ENCODE data around the gene KHDRBS2. TPM values are rescaled to one million over a fixed set of nuclear protein-coding genes. Genes with fewer than 3 reads are reported as not detected.

KHDRBS2 gene
- total RNA-seq, 1 donor from 2014 or later = 6.9 TPM

DNA sequence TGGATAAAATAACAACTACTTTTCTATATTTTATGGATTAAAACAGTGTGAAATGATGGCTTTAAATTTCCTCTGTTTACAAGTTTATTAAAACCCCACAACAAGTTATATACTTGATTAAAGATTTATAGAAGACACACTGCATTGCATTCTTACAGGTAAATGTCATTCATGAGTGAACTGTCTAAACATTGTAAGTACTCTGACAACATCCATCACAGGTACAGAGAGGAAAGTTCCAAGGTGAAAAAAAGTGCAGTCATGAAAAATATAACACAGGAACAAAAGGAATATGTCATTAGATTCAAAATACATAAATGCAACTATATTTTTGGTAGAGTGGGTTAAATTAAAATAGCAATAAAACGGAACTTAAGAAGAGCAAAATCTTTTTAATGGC is 156.9 kb downstream of the KHDRBS2 start:
- Mint-ChIP-seq H3K36me3 (ENCODE audit: low read depth) (peaks cover 10% of the 10 kb centered on the region), H3K9me3 (peaks cover 4% of the 10 kb centered on the region), H3K4me3 (no peak overlapping the region), H3K27ac (no peak overlapping the region), H3K27me3 (no peaks in the 10 kb centered on the region), H3K4me1 (no peaks in the 10 kb centered on the region)
- TF ChIP-seq, protein P1, sequence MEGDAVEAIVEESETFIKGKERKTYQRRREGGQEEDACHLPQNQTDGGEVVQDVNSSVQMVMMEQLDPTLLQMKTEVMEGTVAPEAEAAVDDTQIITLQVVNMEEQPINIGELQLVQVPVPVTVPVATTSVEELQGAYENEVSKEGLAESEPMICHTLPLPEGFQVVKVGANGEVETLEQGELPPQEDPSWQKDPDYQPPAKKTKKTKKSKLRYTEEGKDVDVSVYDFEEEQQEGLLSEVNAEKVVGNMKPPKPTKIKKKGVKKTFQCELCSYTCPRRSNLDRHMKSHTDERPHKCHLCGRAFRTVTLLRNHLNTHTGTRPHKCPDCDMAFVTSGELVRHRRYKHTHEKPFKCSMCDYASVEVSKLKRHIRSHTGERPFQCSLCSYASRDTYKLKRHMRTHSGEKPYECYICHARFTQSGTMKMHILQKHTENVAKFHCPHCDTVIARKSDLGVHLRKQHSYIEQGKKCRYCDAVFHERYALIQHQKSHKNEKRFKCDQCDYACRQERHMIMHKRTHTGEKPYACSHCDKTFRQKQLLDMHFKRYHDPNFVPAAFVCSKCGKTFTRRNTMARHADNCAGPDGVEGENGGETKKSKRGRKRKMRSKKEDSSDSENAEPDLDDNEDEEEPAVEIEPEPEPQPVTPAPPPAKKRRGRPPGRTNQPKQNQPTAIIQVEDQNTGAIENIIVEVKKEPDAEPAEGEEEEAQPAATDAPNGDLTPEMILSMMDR (IDR thresholded peaks at IDR 0.05) = no peak
- ChIA-PET POLR2A (no interaction called here), CTCF (no interaction called here)
- DNase-seq (no peak), ATAC-seq (ENCODE audit: low read depth) (no peak)
- intact Hi-C loops (cut with micrococcal nuclease) = no loop called here

DNA sequence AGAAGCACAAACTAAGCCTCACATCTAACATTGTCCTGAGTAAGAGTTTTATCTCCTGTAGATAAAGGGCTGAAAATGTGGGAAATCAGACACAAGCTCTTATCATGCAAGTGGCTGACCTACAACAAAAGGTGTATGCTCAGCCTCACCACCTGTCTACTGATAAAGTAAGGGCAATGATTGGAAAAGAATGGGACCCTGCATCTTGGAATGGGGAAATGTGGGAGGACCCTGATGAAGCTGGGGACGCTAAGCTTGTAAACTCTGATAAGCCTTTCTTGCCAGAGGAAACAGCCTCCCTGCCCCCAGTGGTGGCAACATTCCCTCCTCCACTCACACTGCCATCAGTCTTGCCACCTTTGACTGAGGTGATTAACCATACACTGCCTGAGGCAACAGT is 166.6 kb downstream of the KHDRBS2 start:
- ATAC-seq (ENCODE audit: low read depth) (no peak), DNase-seq (no peak)
- intact Hi-C loops (cut with micrococcal nuclease) = no loop called here
- peaks cover 10% of the 10 kb centered on the region for H3K9me3 Mint-ChIP-seq
- peaks cover 15% of the 10 kb centered on the region for H3K36me3 Mint-ChIP-seq (ENCODE audit: low read depth)
- H3K4me1 Mint-ChIP-seq = no peaks in the 10 kb centered on the region
- CTCF ChIA-PET = no interaction called here
- TF ChIP-seq, protein P1 (IDR thresholded peaks at IDR 0.05) = no peak
- POLR2A ChIA-PET = no interaction called here
- H3K4me3 Mint-ChIP-seq = no peak overlapping the region
- no peaks in the 10 kb centered on the region for H3K27me3 Mint-ChIP-seq
- H3K27ac Mint-ChIP-seq = no peak overlapping the region

DNA sequence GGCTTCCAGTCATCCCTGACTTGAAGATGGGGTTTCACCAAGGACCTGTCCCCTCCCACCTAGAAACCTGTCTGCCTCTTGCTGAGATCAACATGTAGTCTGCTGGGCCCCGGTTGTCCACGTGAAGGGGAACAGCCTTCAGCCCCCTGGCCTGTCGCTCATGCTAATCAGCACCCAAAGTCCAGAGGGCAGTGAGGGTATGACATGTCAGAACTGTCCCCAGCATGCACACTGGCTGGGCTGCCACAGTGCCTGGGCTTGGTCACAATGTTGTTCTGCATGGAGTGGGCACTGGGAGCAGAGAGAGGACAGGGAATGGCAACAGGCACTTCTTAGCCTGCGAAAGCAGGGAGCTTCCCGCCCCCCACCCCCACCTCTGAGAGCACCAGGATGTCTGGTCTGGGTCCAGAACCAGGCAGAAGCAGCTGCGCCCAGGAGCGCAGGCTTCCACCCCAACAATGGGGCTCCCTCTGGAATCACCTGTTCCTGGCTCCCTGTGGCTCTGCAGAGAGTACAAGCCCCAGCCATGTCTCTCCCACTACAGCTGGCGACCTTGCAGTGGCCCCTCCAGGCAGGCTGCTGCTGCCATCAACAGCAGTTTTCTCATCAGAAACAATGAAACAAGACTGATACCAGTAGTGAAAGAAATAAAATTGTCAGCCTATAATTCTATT is 182.7 kb downstream of the KHDRBS2 start:
- ATAC-seq (ENCODE audit: low read depth) = no peak
- Mint-ChIP-seq H3K9me3 (peaks cover 6% of the 10 kb centered on the region), H3K4me3 (no peak overlapping the region), H3K36me3 (ENCODE audit: low read depth) (peaks cover 10% of the 10 kb centered on the region), H3K27me3 (no peaks in the 10 kb centered on the region), H3K4me1 (no peaks in the 10 kb centered on the region), H3K27ac (no peak overlapping the region)
- intact Hi-C loops (cut with micrococcal nuclease) = no loop called here
- TF ChIP-seq, protein P1 (IDR thresholded peaks at IDR 0.05) = no peak
- no peak for DNase-seq
- ChIA-PET POLR2A (no interaction called here), CTCF (no interaction called here)

DNA sequence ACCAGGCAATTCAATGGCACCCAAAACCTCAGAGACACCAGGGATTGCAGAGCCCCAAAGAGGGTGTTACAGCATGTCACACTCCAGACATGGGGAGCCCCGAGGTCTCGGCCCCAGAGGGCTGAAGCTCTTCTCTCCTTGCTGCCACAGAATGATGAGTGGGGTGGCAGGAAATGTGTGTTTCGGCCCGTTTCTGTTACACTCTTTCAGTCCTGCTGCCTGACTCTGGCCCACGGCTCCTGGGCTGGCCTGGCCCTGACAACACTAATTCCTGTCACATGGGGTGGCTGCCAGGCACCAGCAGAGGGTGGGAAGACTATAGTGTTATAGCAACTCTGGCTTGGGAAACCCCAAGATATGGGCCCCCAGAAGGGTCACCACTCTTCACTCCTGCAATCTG is 183.6 kb downstream of the KHDRBS2 start:
- ChIA-PET CTCF (no interaction called here), POLR2A (no interaction called here)
- peaks cover 6% of the 10 kb centered on the region for H3K9me3 Mint-ChIP-seq
- TF ChIP-seq, protein P1 (IDR thresholded peaks at IDR 0.05) = no peak
- H3K27ac Mint-ChIP-seq = no peak overlapping the region
- DNase-seq (no peak), ATAC-seq (ENCODE audit: low read depth) (no peak)
- no peaks in the 10 kb centered on the region for H3K27me3 Mint-ChIP-seq
- H3K36me3 Mint-ChIP-seq (ENCODE audit: low read depth) = peaks cover 8% of the 10 kb centered on the region
- no peak overlapping the region for H3K4me3 Mint-ChIP-seq
- H3K4me1 Mint-ChIP-seq = no peaks in the 10 kb centered on the region
- intact Hi-C loops (cut with micrococcal nuclease) = no loop called here

DNA sequence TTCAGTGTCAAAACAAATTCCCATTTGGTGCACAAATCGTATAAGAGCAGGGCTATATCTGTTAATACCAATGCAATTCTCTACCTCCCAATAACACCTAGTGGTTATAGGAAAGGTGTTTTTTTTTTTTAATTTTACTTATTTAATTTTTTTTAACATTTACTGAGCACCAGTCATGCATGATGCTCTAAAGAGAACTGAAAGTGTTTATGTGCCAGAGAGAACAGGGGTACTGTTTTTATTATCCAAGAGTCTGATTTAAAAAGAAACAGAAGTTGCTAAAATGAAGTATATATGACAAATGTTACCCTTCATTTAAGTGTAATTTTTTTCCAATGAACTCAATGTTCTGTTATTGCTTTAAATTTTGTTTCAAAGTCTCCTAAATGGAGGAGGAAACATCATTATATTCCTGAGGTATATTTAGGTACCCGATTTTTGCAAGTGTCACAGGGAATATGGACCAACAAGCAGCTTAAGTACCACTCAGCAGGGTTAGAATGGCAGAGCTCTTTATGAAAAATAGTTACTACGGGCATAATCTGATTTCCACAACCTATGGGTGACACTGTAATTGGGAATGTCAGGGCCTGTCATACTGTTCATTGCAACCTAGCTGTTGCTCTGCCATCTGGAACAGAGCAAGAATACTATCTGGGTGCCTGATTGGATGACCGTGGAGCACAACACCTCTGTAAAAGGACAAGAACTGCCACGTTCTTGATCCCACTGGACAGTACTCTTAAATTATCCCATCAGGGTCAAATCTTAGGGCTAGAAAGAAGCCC is 195.4 kb downstream of the KHDRBS2 start:
- no peaks in the 10 kb centered on the region for H3K27me3 Mint-ChIP-seq
- ChIA-PET POLR2A (no interaction called here), CTCF (no interaction called here)
- H3K4me1 Mint-ChIP-seq = peaks cover 54% of the 10 kb centered on the region
- H3K4me3 Mint-ChIP-seq = peak overlapping the region; percentile 62
- intact Hi-C loops (cut with micrococcal nuclease) = loop anchor here (5.0 kb wide), 1 partner anchor 197 kb away; the partner anchor contains the start of gene KHDRBS2
- peak overlapping the region; percentile 82 for H3K27ac Mint-ChIP-seq
- DNase-seq (no peak), ATAC-seq (ENCODE audit: low read depth) (peak; percentile 86)
- no peaks in the 10 kb centered on the region for H3K9me3 Mint-ChIP-seq
- TF ChIP-seq, protein P1 (IDR thresholded peaks at IDR 0.05) = no peak
- no peaks in the 10 kb centered on the region for H3K36me3 Mint-ChIP-seq (ENCODE audit: low read depth)
